Adrenal gland (tissue), 5 donors: ENCODE results near the gene METTL26.

Experiments used
- CTCF ChIP-seq, 6 experiments: fragments of 450-650 bp in 4 of 6; fragments of 200-600 bp in 2 of 6; sonication (generic) in 1 of 6; IDR thresholded peaks; 1 replicate in 5 of 6; 2 replicates in 1 of 6; pipeline versions ENCODE4 v1.5.1 to v1.8.0; 2016 to 2021; ENCODE audit warnings: antibody characterized with exemption in 6 of 6, mild to moderate bottlenecking in 2 of 6, moderate library complexity in 1 of 6
- POLR2A ChIP-seq, 2 donors: fragments of 450-650 bp; IDR thresholded peaks; one replicate each; pipeline ENCODE4 v1.6.1; 2017; ENCODE audit warnings: antibody characterized with exemption in 2 of 2, mild to moderate bottlenecking in 2 of 2, moderate library complexity in 1 of 2
- donor health status: DM: no; HTN: no; CAD: no.

- TF ChIP-seq CTCF (IDR thresholded peaks at IDR 0.05) (no peak), POLR2A (IDR thresholded peaks at IDR 0.05) (peak in 1 of 2 donors; percentile 18)
Measured at GRCh38 chr16:635573-636205, 416 bp downstream of the METTL26 start.
